ENCODE data around the gene SALL4.
"Not testable (repeated sequence)": the region's sequence is repeated elsewhere in the genome, so short reads cannot be mapped to it uniquely, and the experiment has no call there.

SALL4 gene

DNA sequence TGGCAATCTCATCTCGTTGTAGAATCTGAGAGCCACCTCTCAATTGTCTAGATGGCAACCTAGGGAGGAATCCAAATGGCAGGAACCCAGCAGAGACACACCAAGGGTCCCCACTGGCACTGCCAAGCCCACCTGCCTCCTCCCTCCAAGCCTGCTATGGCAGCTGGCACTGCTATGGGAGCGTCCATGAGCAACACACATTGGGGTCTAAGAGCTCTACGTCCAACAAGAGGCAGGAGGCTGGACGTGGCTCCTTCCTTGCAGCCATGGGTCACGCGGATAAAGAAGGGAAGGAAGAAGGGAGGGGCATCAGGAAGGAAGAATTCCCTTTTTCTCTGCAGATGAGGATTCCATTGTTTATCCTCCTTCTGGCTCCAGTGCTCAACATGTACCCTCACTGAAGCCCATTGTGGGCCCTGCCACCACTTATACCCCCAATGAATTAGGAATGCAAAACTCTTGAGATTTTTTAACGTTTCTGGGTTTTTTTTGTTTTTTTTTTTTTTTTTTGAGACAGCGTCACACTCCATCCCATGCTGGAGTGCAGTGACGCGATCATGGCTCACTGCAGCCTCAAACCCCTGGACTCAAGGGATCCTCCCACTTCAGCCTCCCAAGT is 51.4 kb downstream of the SALL4 start:
- TF ChIP-seq, protein P1, sequence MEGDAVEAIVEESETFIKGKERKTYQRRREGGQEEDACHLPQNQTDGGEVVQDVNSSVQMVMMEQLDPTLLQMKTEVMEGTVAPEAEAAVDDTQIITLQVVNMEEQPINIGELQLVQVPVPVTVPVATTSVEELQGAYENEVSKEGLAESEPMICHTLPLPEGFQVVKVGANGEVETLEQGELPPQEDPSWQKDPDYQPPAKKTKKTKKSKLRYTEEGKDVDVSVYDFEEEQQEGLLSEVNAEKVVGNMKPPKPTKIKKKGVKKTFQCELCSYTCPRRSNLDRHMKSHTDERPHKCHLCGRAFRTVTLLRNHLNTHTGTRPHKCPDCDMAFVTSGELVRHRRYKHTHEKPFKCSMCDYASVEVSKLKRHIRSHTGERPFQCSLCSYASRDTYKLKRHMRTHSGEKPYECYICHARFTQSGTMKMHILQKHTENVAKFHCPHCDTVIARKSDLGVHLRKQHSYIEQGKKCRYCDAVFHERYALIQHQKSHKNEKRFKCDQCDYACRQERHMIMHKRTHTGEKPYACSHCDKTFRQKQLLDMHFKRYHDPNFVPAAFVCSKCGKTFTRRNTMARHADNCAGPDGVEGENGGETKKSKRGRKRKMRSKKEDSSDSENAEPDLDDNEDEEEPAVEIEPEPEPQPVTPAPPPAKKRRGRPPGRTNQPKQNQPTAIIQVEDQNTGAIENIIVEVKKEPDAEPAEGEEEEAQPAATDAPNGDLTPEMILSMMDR (IDR thresholded peaks at IDR 0.05; ENCODE audit: extremely low read depth, missing control alignments), result no peak

DNA sequence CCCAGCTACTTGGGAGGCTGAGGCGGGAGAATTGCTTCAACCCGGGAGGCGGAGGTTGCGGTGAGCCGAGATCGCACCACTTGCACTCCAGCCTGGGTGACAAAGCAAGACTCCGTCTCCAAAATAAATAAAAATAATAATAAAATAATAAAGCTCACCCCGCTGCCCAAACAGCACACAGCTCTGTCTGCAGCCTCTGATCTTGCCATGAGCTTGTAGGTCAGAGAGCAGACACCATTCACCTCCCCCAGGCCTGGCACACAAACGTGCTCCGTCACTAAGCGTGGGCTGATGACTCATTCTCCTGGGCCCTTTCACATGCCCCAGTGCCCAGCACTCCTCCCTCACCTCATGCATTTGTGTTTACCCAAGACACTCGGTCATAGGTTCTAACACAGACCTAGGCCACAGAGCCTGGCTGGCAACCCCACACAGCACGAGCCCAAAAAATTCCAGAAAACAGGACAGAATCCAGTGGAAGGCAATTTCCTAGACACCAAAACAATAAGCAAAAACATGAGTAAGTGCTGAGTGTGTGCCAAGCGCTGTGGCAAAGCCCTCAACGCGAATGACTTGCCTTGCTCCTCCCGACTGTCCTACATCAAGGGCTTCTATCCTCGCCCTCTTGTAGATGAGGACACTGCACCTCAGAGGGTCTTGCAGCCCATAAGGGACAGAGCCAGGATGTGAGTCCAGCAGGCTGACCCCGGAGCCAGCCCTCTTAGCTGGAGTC is 52.1 kb downstream of the SALL4 start:
- no peak for DNase-seq (ENCODE audit: low spot score)
- TF ChIP-seq, protein P1 (IDR thresholded peaks at IDR 0.05; ENCODE audit: extremely low read depth, missing control alignments), result no peak

More for the DNA sequence above, 51.4 kb downstream of the SALL4 start:
- DNase-seq (ENCODE audit: low spot score), result no peak

- TF ChIP-seq, protein P1 (IDR thresholded peaks at IDR 0.05; ENCODE audit: extremely low read depth, missing control alignments), result no peak
- no peak for DNase-seq (ENCODE audit: low spot score)
Observed at GRCh38 chr20:51749674-51750036, 52.7 kb downstream of the SALL4 start.

GRCh38 chr20:51747182-51747911 is 55.0 kb downstream of the SALL4 start:
- TF ChIP-seq, protein P1 (IDR thresholded peaks at IDR 0.05; ENCODE audit: extremely low read depth, missing control alignments), result no peak
- no peak for DNase-seq (ENCODE audit: low spot score)

DNA sequence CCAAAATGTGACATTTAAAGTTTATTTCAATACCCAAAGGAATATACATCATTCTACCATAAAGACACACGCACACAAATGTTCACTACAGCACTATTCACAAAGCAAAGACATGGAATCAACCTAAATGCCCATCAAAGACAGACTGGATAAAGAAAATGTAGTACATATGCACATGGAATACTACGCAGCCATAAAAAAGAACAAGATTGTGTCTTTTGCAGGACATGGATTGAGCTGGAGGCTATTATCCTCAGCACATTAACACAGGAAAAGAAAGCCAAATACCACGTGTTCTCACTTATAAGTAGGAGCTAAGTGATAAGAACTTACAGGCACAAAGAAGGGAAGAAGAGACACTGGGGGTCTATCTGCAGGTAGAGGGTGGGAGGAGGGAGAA is 56.5 kb downstream of the SALL4 start:
- DNase-seq (ENCODE audit: low spot score), result no peak
- TF ChIP-seq, protein P1 (IDR thresholded peaks at IDR 0.05; ENCODE audit: extremely low read depth, missing control alignments), result no peak

- no peak for DNase-seq (ENCODE audit: low spot score)
- TF ChIP-seq, protein P1 (IDR thresholded peaks at IDR 0.05; ENCODE audit: extremely low read depth, missing control alignments), result no peak
Observed at GRCh38 chr20:51740838-51741237, 61.5 kb downstream of the SALL4 start.

- not testable (repeated sequence) for DNase-seq (ENCODE audit: low spot score)
Observed at GRCh38 chr20:51740308-51740707, 62.0 kb downstream of the SALL4 start.

Measured in GM20000 (cell line).